Peyer's patch (tissue), 4 donors: ENCODE measurements around the gene NDST1. TPM values are rescaled to one million over a fixed set of nuclear protein-coding genes. Genes with fewer than 3 reads are reported as not detected.

ENCODE experiments used
- DNase-seq, 3 donors: peaks; one replicate each; pipeline ENCODE4 v3.0.0-alpha.2; 2017 to 2019
- H3K27ac ChIP-seq, 4 donors: fragments of 200-600 bp; sonication (generic); one replicate each; pipeline ENCODE4 v1.5.1; 2016 to 2019
- H3K27me3 ChIP-seq, 2 donors: fragments of 200-600 bp; sonication (generic); one replicate each; pipeline ENCODE4 v1.5.1; 2019
- H3K36me3 ChIP-seq, 3 donors: fragments of 200-600 bp; sonication (generic); one replicate each; pipeline ENCODE4 v1.5.1; 2016 to 2019
- H3K4me1 ChIP-seq, 4 donors: fragments of 200-600 bp; sonication (generic); one replicate each; pipeline ENCODE4 v1.5.1; 2016 to 2019
- H3K4me3 ChIP-seq, 4 donors: fragments of 200-600 bp; sonication (generic); 1 replicate in 3 of 4; 2 replicates in 1 of 4; pipeline ENCODE4 v1.5.1; 2016 to 2019; ENCODE audit warnings: mild to moderate bottlenecking in 1 of 4
- H3K9me3 ChIP-seq, 4 donors: fragments of 200-600 bp; sonication (generic); one replicate each; pipeline ENCODE4 v1.5.1; 2016 to 2019; ENCODE audit warnings: mild to moderate bottlenecking in 1 of 4
- CTCF ChIP-seq, 6 experiments: fragments of 450-650 bp in 4 of 6; fragments of 200-600 bp in 2 of 6; sonication (generic) in 1 of 6; IDR thresholded peaks; one replicate each; pipeline ENCODE4 v1.5.1; 2017 to 2019; ENCODE audit warnings: antibody characterized with exemption in 6 of 6, mild to moderate bottlenecking in 3 of 6, moderate library complexity in 1 of 6
- POLR2A ChIP-seq, 2 donors: fragments of 450-650 bp; IDR thresholded peaks; one replicate each; pipeline ENCODE4 v1.5.1; 2017; ENCODE audit warnings: antibody characterized with exemption in 2 of 2, mild to moderate bottlenecking in 2 of 2, moderate library complexity in 2 of 2
- total RNA-seq, 4 donors: library from RNA; depleted of rRNA; stranded (reverse); fragments of >200 nt; gene quantifications; one replicate each; pipeline ENCODE4 v1.1.0, GENCODE V29; 2016

Gene NDST1
- total RNA-seq, 4 donors from 2014 or later: 80.9 to 168 (median 118) TPM

- TF ChIP-seq POLR2A (IDR thresholded peaks at IDR 0.05) (no peak), CTCF (IDR thresholded peaks at IDR 0.05) (no peak)
- Histone ChIP-seq H3K27ac (peak overlapping the region in 1 of 4 donors; percentile 88), H3K9me3 (no peaks in the 10 kb centered on the region), H3K4me3 (no peak overlapping the region), H3K4me1 (peaks cover 0 to 78% (median 12%) of the 10 kb centered on the region in 4 donors), H3K27me3 (no peaks in the 10 kb centered on the region), H3K36me3 (peaks cover 0 to 21% (median 0%) of the 10 kb centered on the region in 3 donors)
- no peak for DNase-seq
Observed at GRCh38 chr5:150519560-150519945, 11.6 kb downstream of the NDST1 start.

GRCh38 chr5:150519978-150520377, 12.0 kb downstream of the NDST1 start:
- DNase-seq: no peak
- Histone ChIP-seq H3K9me3 (no peaks in the 10 kb centered on the region), H3K4me1 (peaks cover 0 to 75% (median 12%) of the 10 kb centered on the region in 4 donors), H3K27ac (no peak overlapping the region), H3K36me3 (peaks cover 0 to 21% (median 0%) of the 10 kb centered on the region in 3 donors), H3K27me3 (no peaks in the 10 kb centered on the region), H3K4me3 (no peak overlapping the region)
- no peak for TF ChIP-seq POLR2A (IDR thresholded peaks at IDR 0.05)
- no peak for TF ChIP-seq CTCF (IDR thresholded peaks at IDR 0.05)

GRCh38 chr5:150520747-150521521, 13.0 kb downstream of the NDST1 start:
- no peaks in the 10 kb centered on the region for H3K9me3 ChIP-seq
- no peaks in the 10 kb centered on the region for H3K27me3 ChIP-seq
- H3K27ac ChIP-seq: peak overlapping the region in 1 of 4 donors; percentile 4
- H3K36me3 ChIP-seq: peaks cover 0 to 21% (median 0%) of the 10 kb centered on the region in 3 donors
- H3K4me3 ChIP-seq: no peak overlapping the region
- DNase-seq: no peak
- H3K4me1 ChIP-seq: peaks cover 0 to 72% (median 9%) of the 10 kb centered on the region in 4 donors
- no peak for TF ChIP-seq CTCF (IDR thresholded peaks at IDR 0.05)
- TF ChIP-seq POLR2A (IDR thresholded peaks at IDR 0.05): no peak

- no peak overlapping the region for H3K27ac ChIP-seq
- H3K4me1 ChIP-seq: peaks cover 0 to 70% (median 8%) of the 10 kb centered on the region in 4 donors
- DNase-seq: no peak
Observed at GRCh38 chr5:150521522-150521817, 13.5 kb downstream of the NDST1 start.

GRCh38 chr5:150521939-150522503, 14.1 kb downstream of the NDST1 start:
- H3K27ac ChIP-seq: peak overlapping the region in 3 of 4 donors; percentile 61 to 86 (median 64)
- no peak for DNase-seq
- no peaks in the 10 kb centered on the region for H3K9me3 ChIP-seq
- peaks cover 0 to 24% (median 0%) of the 10 kb centered on the region in 3 donors for H3K36me3 ChIP-seq
- TF ChIP-seq POLR2A (IDR thresholded peaks at IDR 0.05) (no peak), CTCF (IDR thresholded peaks at IDR 0.05) (no peak)
- H3K4me3 ChIP-seq: no peak overlapping the region
- H3K27me3 ChIP-seq: no peaks in the 10 kb centered on the region
- peaks cover 0 to 70% (median 8%) of the 10 kb centered on the region in 4 donors for H3K4me1 ChIP-seq

More at GRCh38 chr5:150521522-150521817, 13.5 kb downstream of the NDST1 start:
- no peaks in the 10 kb centered on the region for H3K27me3 ChIP-seq
- H3K4me3 ChIP-seq: no peak overlapping the region
- no peaks in the 10 kb centered on the region for H3K9me3 ChIP-seq
- H3K36me3 ChIP-seq: peaks cover 0 to 21% (median 0%) of the 10 kb centered on the region in 3 donors
- TF ChIP-seq POLR2A (IDR thresholded peaks at IDR 0.05): no peak
- TF ChIP-seq CTCF (IDR thresholded peaks at IDR 0.05): no peak
